Renal cortical epithelial cell (primary cell): ENCODE results near the gene PSMB8. TPM values are rescaled to one million over a fixed set of nuclear protein-coding genes. Genes with fewer than 3 reads are reported as not detected.

ENCODE experiments used
- DNase-seq: peaks from one replicate; pipeline ENCODE4 v3.0.0-alpha.2; 2011; ENCODE audit warnings: low read depth
- total RNA-seq: library from RNA; depleted of rRNA; stranded (reverse); fragments of >200 nt; gene quantifications from 2 replicates; pipeline ENCODE4 v1.2.3, GENCODE V29; 2014

PSMB8 gene
- total RNA-seq, 1 donor from 2014 or later: 39.7 TPM

- DNase-seq: peak; percentile 65
Observed at GRCh38 chr6:32796848-32797776, 46.7 kb downstream of the PSMB8 start.

- DNase-seq: no peak
Observed at GRCh38 chr6:32794510-32794909, 49.3 kb downstream of the PSMB8 start.

GRCh38 chr6:32792901-32793435 is 50.9 kb downstream of the PSMB8 start:
- no peak for DNase-seq

Other genes with a start within 250 kb of the PSMB8 start
- 1.9 TPM in 1 of 2 replicates, not detected in the other for gene HLA-DQA1, start 206.6 kb downstream of the PSMB8 start, total RNA-seq
- 1.8 and 28.0 TPM in 2 replicates for gene HLA-DQB1, start 177.4 kb downstream of the PSMB8 start, total RNA-seq
- not detected in 2 replicates for gene HLA-DQA2, start 102.7 kb downstream of the PSMB8 start, total RNA-seq
- not detected in 2 replicates for gene HLA-DQB2, start 80.5 kb downstream of the PSMB8 start, total RNA-seq
- under 0.01 TPM in 1 of 2 replicates, not detected in the other for gene HLA-DOB, start 27.0 kb downstream of the PSMB8 start, total RNA-seq
- gene TAP2, start 5.3 kb downstream of the PSMB8 start, total RNA-seq: 14.1 and 14.4 TPM in 2 replicates
- gene TAP1, start 9.7 kb upstream of the PSMB8 start, total RNA-seq: 57.6 and 124 TPM in 2 replicates
- 8.3 and 52.1 TPM in 2 replicates for gene PSMB9, start 10.1 kb upstream of the PSMB8 start, total RNA-seq
- gene HLA-DMB, start 97.0 kb upstream of the PSMB8 start, total RNA-seq: 2.1 and 18.9 TPM in 2 replicates
- 1.9 and 6.1 TPM in 2 replicates for gene HLA-DMA, start 109.0 kb upstream of the PSMB8 start, total RNA-seq
- gene BRD2, start 124.5 kb upstream of the PSMB8 start, total RNA-seq: 47.8 and 107 TPM in 2 replicates
- 0.55 and 1.6 TPM in 2 replicates for gene HLA-DOA, start 165.5 kb upstream of the PSMB8 start, total RNA-seq
- gene HLA-DPA1, start 229.6 kb upstream of the PSMB8 start, total RNA-seq: 7.0 and 9.7 TPM in 2 replicates
- gene HLA-DPB1, start 231.9 kb upstream of the PSMB8 start, total RNA-seq: 12.2 and 25.7 TPM in 2 replicates